ENCODE measurements around the gene STON1. TPM values are rescaled to one million over a fixed set of nuclear protein-coding genes. Genes with fewer than 3 reads are reported as not detected.

The STON1 gene
- polyA plus RNA-seq (2.2 and 2.8 TPM in 2 replicates), polyA minus RNA-seq (2.7 and 3.4 TPM in 2 replicates)

DNA sequence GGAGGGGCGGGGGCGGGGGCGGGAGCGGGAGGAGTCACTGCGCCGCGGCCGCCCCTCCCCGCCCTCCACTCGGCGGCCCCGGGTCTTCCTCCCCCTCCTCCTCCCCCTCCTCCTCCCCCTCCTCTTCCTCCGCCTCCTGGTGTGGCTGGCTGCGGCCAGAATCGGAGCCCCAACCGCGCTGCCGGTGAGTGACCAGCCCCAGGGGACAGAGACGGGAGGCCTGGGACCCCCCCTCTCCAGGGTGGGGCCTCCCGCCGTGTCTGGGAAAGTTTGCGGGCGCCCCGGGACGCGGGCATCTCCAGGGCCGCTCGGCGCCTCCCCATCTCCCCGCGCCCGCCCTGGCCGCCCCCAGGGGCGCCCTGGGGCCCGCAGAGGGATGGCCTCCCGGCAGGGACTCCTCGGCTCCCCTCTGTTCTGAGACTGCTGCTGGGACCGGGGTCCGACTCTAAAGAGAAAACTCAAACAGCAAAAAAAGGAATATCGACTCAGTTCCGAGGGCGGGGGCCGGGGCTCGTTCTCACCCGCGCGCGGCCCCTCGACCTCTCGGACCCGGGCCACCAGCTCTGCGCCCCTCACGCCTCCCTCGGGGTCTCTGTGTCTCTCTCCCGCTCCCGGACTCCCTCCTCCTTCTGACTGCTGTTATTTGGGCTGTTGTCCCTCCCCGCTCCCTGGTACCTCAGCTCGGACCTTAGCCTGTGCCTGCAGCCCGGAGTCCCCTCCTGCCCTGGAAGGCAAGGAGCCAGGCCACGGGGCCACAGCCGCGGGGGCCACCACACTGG lies at the start of gene STON1:
STON1 (plus strand) TSS at position 122 of the 779 bp plus-strand sequence. CDS start 50,480 bp downstream, outside the sequence.
- H2AFZ ChIP-seq (ENCODE audit: low read depth, low read length), result no peak within 1 kb of the TSS
- no peaks in the 10 kb centered on the region for H3K36me3 ChIP-seq (ENCODE audit: insufficient read depth, low read length)
- no peaks in the 10 kb centered on the region for H3K9me2 ChIP-seq (ENCODE audit: insufficient read depth, low read length)
- peaks cover 3% of the 10 kb centered on the region for H3F3A ChIP-seq (ENCODE audit: insufficient read depth, low read length, poor library complexity, severe bottlenecking)
- H4K20me1 ChIP-seq (ENCODE audit: insufficient read depth), result no peaks in the 10 kb centered on the region
- H3K79me2 ChIP-seq (replicated peaks; ENCODE audit: insufficient read depth, low read length), result peaks cover 6% of the 10 kb centered on the region
- TF ChIP-seq EP300 (conservative IDR thresholded peaks at IDR 0.05; ENCODE audit: poor library complexity, severe bottlenecking) (no peak), MXI1 (conservative IDR thresholded peaks at IDR 0.05; ENCODE audit: poor library complexity, severe bottlenecking) (no peak), CTCF (IDR thresholded peaks at IDR 0.05; ENCODE audit: poor library complexity, severe bottlenecking) (no peak), POLR2AphosphoS5 (IDR thresholded peaks at IDR 0.05) (no peak), TAF1 (IDR thresholded peaks at IDR 0.05; ENCODE audit: low read depth) (no peak), EZH2 (IDR thresholded peaks at IDR 0.05; ENCODE audit: borderline replicate concordance, insufficient read depth, low read length, poor library complexity, severe bottlenecking) (no peak)
- TF ChIP-seq, protein P1, sequence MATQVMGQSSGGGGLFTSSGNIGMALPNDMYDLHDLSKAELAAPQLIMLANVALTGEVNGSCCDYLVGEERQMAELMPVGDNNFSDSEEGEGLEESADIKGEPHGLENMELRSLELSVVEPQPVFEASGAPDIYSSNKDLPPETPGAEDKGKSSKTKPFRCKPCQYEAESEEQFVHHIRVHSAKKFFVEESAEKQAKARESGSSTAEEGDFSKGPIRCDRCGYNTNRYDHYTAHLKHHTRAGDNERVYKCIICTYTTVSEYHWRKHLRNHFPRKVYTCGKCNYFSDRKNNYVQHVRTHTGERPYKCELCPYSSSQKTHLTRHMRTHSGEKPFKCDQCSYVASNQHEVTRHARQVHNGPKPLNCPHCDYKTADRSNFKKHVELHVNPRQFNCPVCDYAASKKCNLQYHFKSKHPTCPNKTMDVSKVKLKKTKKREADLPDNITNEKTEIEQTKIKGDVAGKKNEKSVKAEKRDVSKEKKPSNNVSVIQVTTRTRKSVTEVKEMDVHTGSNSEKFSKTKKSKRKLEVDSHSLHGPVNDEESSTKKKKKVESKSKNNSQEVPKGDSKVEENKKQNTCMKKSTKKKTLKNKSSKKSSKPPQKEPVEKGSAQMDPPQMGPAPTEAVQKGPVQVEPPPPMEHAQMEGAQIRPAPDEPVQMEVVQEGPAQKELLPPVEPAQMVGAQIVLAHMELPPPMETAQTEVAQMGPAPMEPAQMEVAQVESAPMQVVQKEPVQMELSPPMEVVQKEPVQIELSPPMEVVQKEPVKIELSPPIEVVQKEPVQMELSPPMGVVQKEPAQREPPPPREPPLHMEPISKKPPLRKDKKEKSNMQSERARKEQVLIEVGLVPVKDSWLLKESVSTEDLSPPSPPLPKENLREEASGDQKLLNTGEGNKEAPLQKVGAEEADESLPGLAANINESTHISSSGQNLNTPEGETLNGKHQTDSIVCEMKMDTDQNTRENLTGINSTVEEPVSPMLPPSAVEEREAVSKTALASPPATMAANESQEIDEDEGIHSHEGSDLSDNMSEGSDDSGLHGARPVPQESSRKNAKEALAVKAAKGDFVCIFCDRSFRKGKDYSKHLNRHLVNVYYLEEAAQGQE (IDR thresholded peaks at IDR 0.05; ENCODE audit: borderline replicate concordance), result no peak
- H3K4me2 ChIP-seq (ENCODE audit: low read length), result peak within 1 kb of the TSS; percentile 91
- H3K4me3 ChIP-seq (ENCODE audit: low read length), result peak within 1 kb of the TSS; percentile 71
- H3K27me3 ChIP-seq (ENCODE audit: insufficient read depth, low read depth, low read length), result no peaks in the 10 kb centered on the region
- H3K9me3 ChIP-seq (ENCODE audit: low read length), result no peaks in the 10 kb centered on the region
- H3K9ac ChIP-seq (ENCODE audit: low read length), result peak within 1 kb of the TSS; percentile 45
- H3K27ac ChIP-seq (ENCODE audit: low read length), result no peak within 1 kb of the TSS

DNA sequence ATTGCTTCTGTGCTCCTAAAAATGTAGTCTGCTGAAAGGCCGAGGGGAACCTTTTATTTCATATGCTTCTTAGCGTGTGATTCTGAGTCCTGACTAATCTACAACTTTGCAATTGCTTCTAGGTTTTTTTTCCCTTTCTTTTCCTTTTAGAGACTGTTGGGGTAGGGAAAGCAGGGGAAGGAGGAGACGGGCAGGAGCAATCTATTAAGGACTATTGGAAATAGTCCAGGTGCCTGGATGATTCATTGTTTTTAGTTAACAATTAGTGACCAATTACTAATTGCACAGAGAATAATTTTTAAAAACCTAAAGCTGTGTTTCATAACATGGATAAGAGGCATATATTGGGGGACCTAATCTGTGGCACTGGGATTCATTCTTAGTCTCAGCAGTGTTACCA lies 49.4 kb upstream of the STON1 start:
- Histone ChIP-seq H2AFZ (ENCODE audit: low read depth, low read length) (no peak overlapping the region), H3K36me3 (ENCODE audit: insufficient read depth, low read length) (no peaks in the 10 kb centered on the region), H4K20me1 (ENCODE audit: insufficient read depth) (no peaks in the 10 kb centered on the region), H3K9me2 (ENCODE audit: insufficient read depth, low read length) (no peaks in the 10 kb centered on the region), H3K27ac (ENCODE audit: low read length) (no peak overlapping the region), H3K9me3 (ENCODE audit: low read length) (no peaks in the 10 kb centered on the region), H3K79me2 (replicated peaks; ENCODE audit: insufficient read depth, low read length) (no peaks in the 10 kb centered on the region), H3K9ac (ENCODE audit: low read length) (no peak overlapping the region), H3K4me2 (ENCODE audit: low read length) (no peak overlapping the region), H3K4me3 (ENCODE audit: low read length) (no peak overlapping the region), H3F3A (ENCODE audit: insufficient read depth, low read length, poor library complexity, severe bottlenecking) (no peaks in the 10 kb centered on the region), H3K27me3 (ENCODE audit: insufficient read depth, low read depth, low read length) (no peaks in the 10 kb centered on the region)
- TF ChIP-seq POLR2AphosphoS5 (IDR thresholded peaks at IDR 0.05), result no peak
- no peak for TF ChIP-seq SMC3 (conservative IDR thresholded peaks at IDR 0.05; ENCODE audit: poor library complexity)
- no peak for TF ChIP-seq TAF1 (IDR thresholded peaks at IDR 0.05; ENCODE audit: low read depth)
- TF ChIP-seq CTCF (IDR thresholded peaks at IDR 0.05; ENCODE audit: poor library complexity, severe bottlenecking), result no peak
- TF ChIP-seq, protein P1 (IDR thresholded peaks at IDR 0.05; ENCODE audit: borderline replicate concordance), result no peak
- TF ChIP-seq MXI1 (conservative IDR thresholded peaks at IDR 0.05; ENCODE audit: poor library complexity, severe bottlenecking), result no peak
- no peak for TF ChIP-seq EZH2 (IDR thresholded peaks at IDR 0.05; ENCODE audit: borderline replicate concordance, insufficient read depth, low read length, poor library complexity, severe bottlenecking)
- no peak for TF ChIP-seq RAD21 (conservative IDR thresholded peaks at IDR 0.05)
- no peak for TF ChIP-seq EP300 (conservative IDR thresholded peaks at IDR 0.05; ENCODE audit: poor library complexity, severe bottlenecking)

All from neural cell (in vitro differentiated cells).